Measurements from ENCODE around the gene SLC25A39.
"Not testable (repeated sequence)": the region's sequence is repeated elsewhere in the genome, so short reads cannot be mapped to it uniquely, and the experiment has no call there.

Gene SLC25A39, protein sequence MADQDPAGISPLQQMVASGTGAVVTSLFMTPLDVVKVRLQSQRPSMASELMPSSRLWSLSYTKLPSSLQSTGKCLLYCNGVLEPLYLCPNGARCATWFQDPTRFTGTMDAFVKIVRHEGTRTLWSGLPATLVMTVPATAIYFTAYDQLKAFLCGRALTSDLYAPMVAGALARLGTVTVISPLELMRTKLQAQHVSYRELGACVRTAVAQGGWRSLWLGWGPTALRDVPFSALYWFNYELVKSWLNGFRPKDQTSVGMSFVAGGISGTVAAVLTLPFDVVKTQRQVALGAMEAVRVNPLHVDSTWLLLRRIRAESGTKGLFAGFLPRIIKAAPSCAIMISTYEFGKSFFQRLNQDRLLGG

DNA sequence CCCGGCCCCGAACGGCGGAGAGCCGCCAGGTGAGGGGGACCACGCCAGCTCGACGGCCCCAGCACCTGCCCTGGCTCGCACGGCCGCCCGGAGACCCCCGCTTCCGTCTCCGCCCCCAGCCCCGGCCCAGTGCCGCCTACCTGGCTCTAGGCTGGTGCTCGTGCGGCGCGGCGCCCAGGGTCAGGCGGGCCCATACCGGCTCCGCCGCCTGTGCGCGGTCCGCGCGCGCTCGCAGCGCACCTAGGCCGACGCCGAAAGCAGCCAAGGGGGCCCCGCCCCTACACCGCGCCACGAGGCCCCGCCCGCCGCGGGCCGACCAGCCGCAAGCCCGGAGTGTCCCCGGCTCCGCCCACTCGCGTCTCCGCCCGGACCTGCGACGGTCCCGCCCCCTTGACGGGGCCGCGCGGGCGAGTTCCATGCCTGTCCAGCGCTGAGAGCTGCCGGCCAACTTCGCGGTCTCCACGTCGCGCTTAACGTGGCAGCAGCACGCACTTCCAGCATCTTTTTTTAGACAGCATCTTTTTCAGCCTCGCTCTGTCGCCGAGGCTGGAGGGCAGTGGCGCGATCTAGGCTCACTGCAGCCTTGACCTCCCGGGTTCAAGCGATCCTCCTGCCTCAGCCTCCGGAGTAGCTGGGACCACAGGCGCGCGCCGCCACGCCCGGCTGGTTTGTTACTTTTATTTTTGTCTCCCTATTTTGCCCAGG is at the start of gene SLC25A39:
TSS of gene SLC25A39 (minus strand) at position 253 of the 705 bp plus-strand sequence. CDS start 1,261 bp downstream, outside the sequence.
- DNase-seq = peak; percentile 96

- DNase-seq = no peak
These were observed 47.4 kb upstream of the SLC25A39 start for GRCh38 chr17:44372036-44372435.

DNA sequence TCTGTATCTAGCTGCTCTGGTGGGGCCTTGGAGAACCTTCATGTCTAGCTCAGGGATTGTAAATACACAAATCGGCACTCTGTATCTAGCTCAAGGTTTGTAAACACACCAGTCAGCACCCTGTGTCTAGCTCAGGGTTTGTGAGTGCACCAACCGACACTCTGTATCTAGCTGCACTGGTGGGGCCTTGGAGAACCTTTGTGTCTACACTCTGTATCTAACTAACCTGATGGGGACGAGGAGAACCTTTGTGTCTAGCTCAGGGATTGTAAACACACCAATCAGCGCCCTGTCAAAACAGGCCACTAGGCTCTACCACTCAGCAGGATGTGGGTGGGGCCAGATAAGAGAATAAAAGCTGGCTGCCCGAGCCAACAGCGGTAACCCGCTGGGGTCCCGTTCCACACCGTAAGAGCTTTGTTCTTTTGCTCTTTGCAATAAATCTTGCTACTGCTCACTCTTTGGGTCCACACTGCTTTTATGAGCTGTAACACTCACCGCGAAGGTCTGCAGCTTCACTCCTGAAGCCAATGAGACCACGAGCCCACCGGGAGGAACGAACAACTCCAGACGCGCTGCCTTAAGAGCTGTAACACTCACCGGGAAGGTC is 44.9 kb upstream of the SLC25A39 start:
- DNase-seq = not testable (repeated sequence)

GRCh38 chr17:44368391-44369243 is 44.0 kb upstream of the SLC25A39 start:
- not testable (repeated sequence) for DNase-seq

GRCh38 chr17:44367231-44367979 is 42.8 kb upstream of the SLC25A39 start:
- no peak for DNase-seq

GRCh38 chr17:44365051-44365450 is 40.4 kb upstream of the SLC25A39 start:
- not testable (repeated sequence) for DNase-seq

GRCh38 chr17:44363613-44364159 is 39.1 kb upstream of the SLC25A39 start, which contains the start of gene FAM171A2:
FAM171A2 (minus strand) TSS chr17:44363853; CDS start chr17:44363714, 139 bp downstream.
- DNase-seq = peak; percentile 72

DNA sequence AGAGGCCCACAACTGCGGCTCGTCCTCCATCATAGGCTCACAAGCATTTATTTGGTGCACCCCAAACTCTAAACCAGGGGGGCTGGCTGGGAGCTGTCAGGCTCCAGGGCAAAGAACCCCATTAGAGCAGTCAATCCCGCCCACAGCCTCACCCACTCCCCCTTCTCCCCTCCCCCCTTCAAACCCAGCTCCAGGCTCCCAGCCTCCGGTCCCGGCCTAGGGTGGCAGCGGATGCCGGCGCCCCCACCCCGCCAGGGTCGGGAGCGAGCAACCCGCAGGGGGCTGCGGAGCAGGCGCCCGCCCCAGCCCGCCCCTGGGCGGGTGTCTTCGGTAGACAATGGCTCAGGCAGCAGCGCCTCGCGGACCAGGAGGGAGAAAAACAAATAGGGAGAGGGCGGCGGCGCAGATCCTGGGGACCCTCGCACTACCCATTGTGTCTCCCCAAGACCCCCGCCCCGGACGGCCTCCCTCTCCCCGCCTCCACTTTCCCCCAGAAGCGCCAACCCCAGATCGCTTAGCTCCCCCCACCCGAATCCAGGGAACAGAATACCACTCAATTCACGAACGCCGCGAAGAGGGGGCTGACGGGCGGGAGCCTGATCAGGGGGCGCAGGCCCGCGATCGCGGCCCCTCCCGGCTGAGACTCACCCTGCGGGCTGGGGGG is 38.5 kb upstream of the SLC25A39 start:
- no peak for DNase-seq

DNA sequence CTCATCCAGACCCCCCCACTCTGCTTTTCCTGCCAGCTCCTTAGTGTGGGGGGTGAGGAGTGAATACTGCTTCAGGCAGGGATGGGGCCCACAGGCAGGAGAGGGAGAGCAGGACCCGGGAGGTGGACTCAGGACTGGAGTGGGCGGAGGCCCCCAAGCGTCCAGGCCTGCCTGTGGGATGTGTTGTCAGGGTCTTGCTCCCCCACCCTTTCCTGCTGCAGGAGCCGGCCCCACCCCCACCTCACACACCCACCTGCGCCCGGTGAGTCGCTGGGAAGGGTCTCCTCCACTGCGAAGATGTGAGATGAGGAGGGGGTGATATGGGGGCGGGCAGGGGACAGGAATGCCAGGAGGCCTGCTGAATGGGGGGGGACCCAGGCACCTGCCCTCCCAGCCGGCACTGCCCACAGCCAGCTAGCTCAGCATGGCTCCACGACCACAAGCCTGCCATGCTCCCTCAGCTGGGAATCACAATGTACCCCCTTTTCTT is 37.9 kb upstream of the SLC25A39 start:
- DNase-seq = no peak

- DNase-seq = no peak
These were observed 37.0 kb upstream of the SLC25A39 start for GRCh38 chr17:44361292-44362260.

- no peak for DNase-seq
These were observed 36.2 kb upstream of the SLC25A39 start for GRCh38 chr17:44360826-44361225.

DNA sequence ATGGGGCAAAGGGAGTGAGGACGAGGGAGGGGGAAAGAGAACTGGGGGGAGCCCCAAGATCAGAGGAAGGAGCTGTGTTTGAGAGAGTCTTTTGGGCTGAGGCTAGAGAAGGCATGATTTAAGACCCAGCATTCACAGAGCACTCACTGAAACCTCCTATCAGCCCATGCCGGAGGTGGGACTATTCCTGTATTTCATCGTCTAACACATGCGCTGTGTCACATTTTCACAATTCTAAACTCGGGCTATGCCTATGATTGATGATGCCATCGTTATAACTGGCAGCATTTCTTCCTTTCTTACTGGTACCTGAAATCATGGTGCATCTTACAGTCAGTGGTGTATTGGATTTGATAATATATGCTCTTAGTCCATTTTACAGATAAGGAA is 35.5 kb upstream of the SLC25A39 start:
- DNase-seq = no peak

- no peak for DNase-seq
These were observed 35.0 kb upstream of the SLC25A39 start for GRCh38 chr17:44359458-44360143.

- DNase-seq = no peak
These were observed 34.4 kb upstream of the SLC25A39 start for GRCh38 chr17:44359006-44359405.

DNA sequence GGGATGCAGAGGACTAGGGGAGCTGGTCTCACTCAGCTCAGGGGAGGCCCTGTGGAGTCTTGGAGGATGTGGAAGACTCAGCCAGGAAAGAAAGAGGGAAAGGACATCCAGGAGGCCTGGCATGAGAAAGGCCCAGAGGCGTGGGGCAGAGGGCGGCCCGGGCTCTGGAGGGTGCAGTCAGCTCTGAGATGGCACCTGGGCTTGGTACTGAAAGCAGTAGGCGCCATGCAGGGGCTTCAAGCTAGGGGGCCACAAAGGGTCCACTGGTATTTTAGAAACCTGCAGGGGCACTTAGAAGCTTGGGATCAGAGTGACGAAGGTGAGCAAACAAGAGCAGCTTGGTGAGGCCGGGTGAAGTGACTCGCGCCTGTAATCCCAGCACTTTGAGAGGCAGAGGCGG is 33.4 kb upstream of the SLC25A39 start:
- DNase-seq = no peak

- no peak for DNase-seq
These were observed 31.6 kb upstream of the SLC25A39 start for GRCh38 chr17:44356241-44356640.

DNA sequence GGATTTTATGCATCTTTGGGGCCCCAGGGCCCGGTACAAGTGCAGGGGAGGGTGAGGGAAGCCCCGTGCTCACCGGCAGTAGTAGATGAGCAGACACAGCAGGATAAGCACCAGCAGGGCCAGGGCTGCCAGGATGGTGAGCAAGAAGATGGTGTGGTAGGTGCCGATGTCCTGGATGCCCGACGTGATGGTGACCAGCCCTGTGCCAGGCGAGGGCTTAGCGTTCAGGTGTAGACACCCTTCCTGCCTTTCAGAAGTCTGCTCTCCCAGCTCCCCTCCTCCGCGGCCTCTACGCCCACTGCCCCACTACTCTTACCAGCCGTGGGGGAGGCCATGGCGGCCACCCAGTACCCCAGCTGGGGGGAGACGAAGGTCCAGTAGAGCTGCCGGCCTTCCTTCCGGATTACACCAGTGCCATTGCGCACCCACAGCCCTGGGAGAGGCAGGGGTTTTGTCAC is 31.0 kb upstream of the SLC25A39 start:
- no peak for DNase-seq

DNA sequence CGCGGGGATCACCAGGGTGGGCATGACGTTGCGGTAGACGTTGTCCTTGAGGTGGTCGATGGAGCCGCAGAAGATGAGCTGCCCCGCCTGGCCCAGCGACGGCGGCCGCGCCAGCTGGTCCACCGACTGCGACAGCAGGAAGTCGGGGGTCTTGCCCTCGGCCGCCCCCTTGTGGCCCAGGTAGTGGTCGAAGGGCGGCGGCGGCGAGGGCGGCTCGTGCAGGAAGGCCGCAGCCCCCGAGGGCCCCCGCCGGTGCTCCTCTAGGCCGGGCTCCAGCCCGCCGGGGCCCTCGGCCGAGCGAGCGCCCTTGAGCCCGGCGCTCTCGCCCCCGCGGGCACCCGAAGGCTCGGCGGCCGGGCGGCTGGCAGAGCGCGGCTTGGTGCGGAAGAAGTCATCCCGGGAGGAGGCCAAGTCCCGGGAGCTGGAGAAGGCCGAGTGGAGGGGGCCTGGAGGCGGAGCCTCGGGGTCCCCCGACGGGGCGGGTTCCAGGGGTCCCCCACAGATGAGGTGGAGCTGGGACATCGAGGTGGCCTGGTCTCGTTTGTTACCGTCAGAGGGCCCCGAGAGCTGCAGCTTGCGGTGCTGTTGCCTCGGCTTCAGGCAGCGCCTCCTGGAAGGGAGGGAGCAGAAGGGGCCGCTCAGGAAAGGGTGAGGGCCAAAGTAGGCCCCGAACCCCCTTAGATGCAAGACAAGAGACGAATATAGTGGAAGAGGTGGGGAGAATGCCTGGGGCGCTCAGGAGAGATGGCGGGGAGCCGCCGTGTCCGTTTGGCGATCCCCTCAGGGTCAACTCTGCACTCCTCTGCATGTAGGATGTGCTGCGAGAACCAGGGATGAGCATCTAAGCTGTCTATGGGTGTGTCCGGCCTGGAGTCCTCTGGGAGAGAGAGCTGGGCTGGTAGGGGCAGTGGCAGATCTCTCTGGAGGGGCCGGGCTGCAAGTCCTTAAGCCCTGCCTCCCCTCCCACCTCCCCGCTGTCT is 30.2 kb upstream of the SLC25A39 start:
- DNase-seq = peak; percentile 60
